Measurements from ENCODE around the gene TMEM108. TPM values are rescaled to one million over a fixed set of nuclear protein-coding genes. Genes with fewer than 3 reads are reported as not detected.

TMEM108 gene
- polyA plus RNA-seq, 1 of the 3 experiments (the other 2 are of a cell fraction) = 8.6 TPM

DNA sequence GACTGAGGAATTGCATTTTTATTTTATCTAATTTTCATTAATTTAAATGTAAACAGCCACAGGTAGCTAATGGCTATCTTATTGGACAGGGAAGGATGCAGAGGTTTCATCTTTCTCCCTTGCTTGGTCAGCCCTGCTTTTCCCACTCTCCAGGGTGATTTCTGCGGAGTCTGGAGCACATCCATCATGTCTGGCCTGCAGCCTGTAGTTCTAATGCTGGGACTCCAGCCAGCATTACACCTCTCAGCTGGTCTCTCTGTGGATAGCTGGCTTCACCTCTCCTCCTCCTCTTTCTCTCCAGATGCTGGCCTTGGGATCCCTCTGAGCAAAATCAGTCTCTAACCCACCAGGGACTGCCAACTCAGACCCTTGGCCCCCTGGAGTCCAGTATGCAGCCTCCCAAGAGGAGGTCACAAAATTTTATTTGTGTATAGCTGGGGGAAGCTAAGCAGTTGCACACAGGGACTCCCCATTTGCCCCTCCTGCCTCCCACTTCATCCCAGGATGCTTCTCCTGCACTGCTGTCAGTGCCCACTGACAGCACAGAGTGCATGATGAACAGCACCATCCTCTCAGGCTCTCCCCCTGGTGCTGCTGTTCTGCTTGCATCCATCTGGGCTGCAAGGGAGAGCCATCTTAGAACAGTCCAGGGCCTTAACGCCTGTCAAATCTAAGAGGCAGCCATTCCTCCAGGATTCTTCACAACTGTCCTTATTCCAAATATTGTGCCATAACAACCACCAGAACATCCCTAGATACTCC lies 363.4 kb downstream of the TMEM108 start:
- Histone ChIP-seq H3K79me2 (ENCODE audit: insufficient read depth) (no peaks in the 10 kb centered on the region), H3K4me2 (no peak overlapping the region), H2AFZ (ENCODE audit: low read depth) (no peak overlapping the region), H3K27ac (ENCODE audit: low read depth in 2 of 2, low read length in 1 of 2) (peak overlapping the region in 1 of 2 experiments; percentile 64; a peak in 2 of 4 replicates), H3K9ac (no peak overlapping the region), H3K4me1 (ENCODE audit: control insufficient read depth in 1 of 2, insufficient read depth in 2 of 2, low read depth in 1 of 2, low read length in 1 of 2) (peaks cover 0 to 22% of the 10 kb centered on the region in 2 experiments; a peak in 2 of 4 replicates), H3K27me3 (ENCODE audit: insufficient read depth) (no peaks in the 10 kb centered on the region), H3K9me2 (no peaks in the 10 kb centered on the region), H3K4me3 (ENCODE audit: low read depth in 2 of 2, low read length in 1 of 2) (no peak overlapping the region), H3K9me3 (no peaks in the 10 kb centered on the region), H4K20me1 (ENCODE audit: insufficient read depth) (no peaks in the 10 kb centered on the region), H3K36me3 (replicated peaks in 1 of 2; ENCODE audit: control insufficient read depth in 1 of 2, insufficient read depth in 2 of 2, low read length in 1 of 2) (no peaks in the 10 kb centered on the region), H3F3A (replicated peaks; ENCODE audit: insufficient read depth) (no peaks in the 10 kb centered on the region)
- TF ChIP-seq ELF1 (IDR thresholded peaks at IDR 0.05) = no peak
- TF ChIP-seq RCOR1 (IDR thresholded peaks at IDR 0.05; ENCODE audit: low read length) = 0 out of 2 replicates have a peak, but pooled peaks have one; percentile 17
- no peak for TF ChIP-seq GATA2 (CRISPR knock-in tag; IDR thresholded peaks at IDR 0.05)
- TF ChIP-seq CHD2 (IDR thresholded peaks at IDR 0.05; ENCODE audit: low read length, partially characterized antibody) = no peak
- TF ChIP-seq, protein P1, sequence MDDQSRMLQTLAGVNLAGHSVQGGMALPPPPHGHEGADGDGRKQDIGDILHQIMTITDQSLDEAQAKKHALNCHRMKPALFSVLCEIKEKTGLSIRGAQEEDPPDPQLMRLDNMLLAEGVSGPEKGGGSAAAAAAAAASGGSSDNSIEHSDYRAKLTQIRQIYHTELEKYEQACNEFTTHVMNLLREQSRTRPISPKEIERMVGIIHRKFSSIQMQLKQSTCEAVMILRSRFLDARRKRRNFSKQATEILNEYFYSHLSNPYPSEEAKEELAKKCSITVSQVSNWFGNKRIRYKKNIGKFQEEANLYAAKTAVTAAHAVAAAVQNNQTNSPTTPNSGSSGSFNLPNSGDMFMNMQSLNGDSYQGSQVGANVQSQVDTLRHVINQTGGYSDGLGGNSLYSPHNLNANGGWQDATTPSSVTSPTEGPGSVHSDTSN (IDR thresholded peaks at IDR 0.05) = peak; percentile 71
- peak; percentile 7; the same call in 1 of the 2 replicates for TF ChIP-seq TCF12 (IDR thresholded peaks at IDR 0.05)
- TF ChIP-seq YY1 (IDR thresholded peaks at IDR 0.05; ENCODE audit: low read depth) = no peak
- peak; percentile 5; the same call in 1 of the 2 replicates for TF ChIP-seq NFIC (IDR thresholded peaks at IDR 0.05; ENCODE audit: borderline replicate concordance)
- CTCF ChIA-PET = interaction anchor here (0.8 to 4.6 kb wide), 11 partner anchors 12 to 675 kb away, joined by 3 to 26 read pairs (median 5); no protein-coding TSS in a partner anchor
- POLR2A ChIA-PET = no interaction called here
- 77% methylated on average over 2 of the region's 2 CpGs for WGBS (ENCODE audit: low lambda C conversion rate)
- peak; percentile 77 for DNase-seq

DNA sequence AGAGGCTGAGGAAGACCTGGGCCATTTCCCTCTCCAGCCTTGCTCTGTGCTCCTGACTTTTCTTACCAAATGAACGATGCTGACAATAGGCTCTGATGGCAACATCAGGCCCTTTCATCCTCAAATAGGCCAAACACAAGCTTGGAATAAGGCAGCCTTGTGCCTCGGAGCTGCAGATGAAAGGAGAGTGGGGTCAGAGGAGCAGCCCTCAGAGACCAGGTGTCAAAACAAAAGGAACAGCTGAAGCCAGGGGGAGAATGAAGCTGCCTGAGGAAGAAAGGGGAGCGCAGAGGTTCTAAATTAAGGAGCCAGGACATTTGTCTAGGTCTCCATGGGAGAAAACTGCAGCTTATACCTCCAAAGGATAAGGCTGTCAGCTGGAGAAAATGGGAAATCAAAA lies 366.7 kb downstream of the TMEM108 start:
- no peaks in the 10 kb centered on the region for H3K9me2 ChIP-seq
- no peak overlapping the region for H2AFZ ChIP-seq (ENCODE audit: low read depth)
- no peak overlapping the region for H3K4me2 ChIP-seq
- ChIA-PET POLR2A (no interaction called here), CTCF (interaction anchor here (0.9 to 1.4 kb wide), 3 partner anchors 16 to 674 kb away, joined by 5 to 6 read pairs (median 5); no protein-coding TSS in a partner anchor)
- WGBS (ENCODE audit: low lambda C conversion rate) = 66% methylated on average over 3 of the region's 3 CpGs
- no peaks in the 10 kb centered on the region for H4K20me1 ChIP-seq (ENCODE audit: insufficient read depth)
- H3F3A ChIP-seq (replicated peaks; ENCODE audit: insufficient read depth) = no peaks in the 10 kb centered on the region
- peaks cover 7 to 19% of the 10 kb centered on the region in 2 experiments; a peak in 3 of 4 replicates for H3K4me1 ChIP-seq (ENCODE audit: control insufficient read depth in 1 of 2, insufficient read depth in 2 of 2, low read depth in 1 of 2, low read length in 1 of 2)
- H3K79me2 ChIP-seq (ENCODE audit: insufficient read depth) = no peaks in the 10 kb centered on the region
- no peak overlapping the region for H3K9ac ChIP-seq
- no peak overlapping the region for H3K27ac ChIP-seq (ENCODE audit: low read depth in 2 of 2, low read length in 1 of 2)
- H3K36me3 ChIP-seq (replicated peaks in 1 of 2; ENCODE audit: control insufficient read depth in 1 of 2, insufficient read depth in 2 of 2, low read length in 1 of 2) = no peaks in the 10 kb centered on the region
- no peak overlapping the region for H3K4me3 ChIP-seq (ENCODE audit: low read depth in 2 of 2, low read length in 1 of 2)
- H3K27me3 ChIP-seq (ENCODE audit: insufficient read depth) = no peaks in the 10 kb centered on the region
- no peaks in the 10 kb centered on the region for H3K9me3 ChIP-seq
- DNase-seq = no peak
- TF ChIP-seq, protein P2, sequence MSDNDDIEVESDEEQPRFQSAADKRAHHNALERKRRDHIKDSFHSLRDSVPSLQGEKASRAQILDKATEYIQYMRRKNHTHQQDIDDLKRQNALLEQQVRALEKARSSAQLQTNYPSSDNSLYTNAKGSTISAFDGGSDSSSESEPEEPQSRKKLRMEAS (IDR thresholded peaks at IDR 0.05; ENCODE audit: low read depth) = no peak
- TF ChIP-seq, protein P3, sequence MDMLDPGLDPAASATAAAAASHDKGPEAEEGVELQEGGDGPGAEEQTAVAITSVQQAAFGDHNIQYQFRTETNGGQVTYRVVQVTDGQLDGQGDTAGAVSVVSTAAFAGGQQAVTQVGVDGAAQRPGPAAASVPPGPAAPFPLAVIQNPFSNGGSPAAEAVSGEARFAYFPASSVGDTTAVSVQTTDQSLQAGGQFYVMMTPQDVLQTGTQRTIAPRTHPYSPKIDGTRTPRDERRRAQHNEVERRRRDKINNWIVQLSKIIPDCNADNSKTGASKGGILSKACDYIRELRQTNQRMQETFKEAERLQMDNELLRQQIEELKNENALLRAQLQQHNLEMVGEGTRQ (IDR thresholded peaks at IDR 0.05; ENCODE audit: borderline replicate concordance, low read depth, low read length) = no peak
- TF ChIP-seq GABPA (IDR thresholded peaks at IDR 0.05; ENCODE audit: low read depth) (no peak), JUND (IDR thresholded peaks at IDR 0.05) (no peak), SIN3A (IDR thresholded peaks at IDR 0.05; ENCODE audit: borderline replicate concordance, low read depth, low read length) (no peak)
- TF ChIP-seq, protein P4, sequence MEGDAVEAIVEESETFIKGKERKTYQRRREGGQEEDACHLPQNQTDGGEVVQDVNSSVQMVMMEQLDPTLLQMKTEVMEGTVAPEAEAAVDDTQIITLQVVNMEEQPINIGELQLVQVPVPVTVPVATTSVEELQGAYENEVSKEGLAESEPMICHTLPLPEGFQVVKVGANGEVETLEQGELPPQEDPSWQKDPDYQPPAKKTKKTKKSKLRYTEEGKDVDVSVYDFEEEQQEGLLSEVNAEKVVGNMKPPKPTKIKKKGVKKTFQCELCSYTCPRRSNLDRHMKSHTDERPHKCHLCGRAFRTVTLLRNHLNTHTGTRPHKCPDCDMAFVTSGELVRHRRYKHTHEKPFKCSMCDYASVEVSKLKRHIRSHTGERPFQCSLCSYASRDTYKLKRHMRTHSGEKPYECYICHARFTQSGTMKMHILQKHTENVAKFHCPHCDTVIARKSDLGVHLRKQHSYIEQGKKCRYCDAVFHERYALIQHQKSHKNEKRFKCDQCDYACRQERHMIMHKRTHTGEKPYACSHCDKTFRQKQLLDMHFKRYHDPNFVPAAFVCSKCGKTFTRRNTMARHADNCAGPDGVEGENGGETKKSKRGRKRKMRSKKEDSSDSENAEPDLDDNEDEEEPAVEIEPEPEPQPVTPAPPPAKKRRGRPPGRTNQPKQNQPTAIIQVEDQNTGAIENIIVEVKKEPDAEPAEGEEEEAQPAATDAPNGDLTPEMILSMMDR (IDR thresholded peaks at IDR 0.05) = no peak

All from SK-N-SH (cell line).